ENCODE measurements around the gene PAQR5.
"Not testable (repeated sequence)": the region's sequence is repeated elsewhere in the genome, so short reads cannot be mapped to it uniquely, and the experiment has no call there.

PAQR5 gene

DNA sequence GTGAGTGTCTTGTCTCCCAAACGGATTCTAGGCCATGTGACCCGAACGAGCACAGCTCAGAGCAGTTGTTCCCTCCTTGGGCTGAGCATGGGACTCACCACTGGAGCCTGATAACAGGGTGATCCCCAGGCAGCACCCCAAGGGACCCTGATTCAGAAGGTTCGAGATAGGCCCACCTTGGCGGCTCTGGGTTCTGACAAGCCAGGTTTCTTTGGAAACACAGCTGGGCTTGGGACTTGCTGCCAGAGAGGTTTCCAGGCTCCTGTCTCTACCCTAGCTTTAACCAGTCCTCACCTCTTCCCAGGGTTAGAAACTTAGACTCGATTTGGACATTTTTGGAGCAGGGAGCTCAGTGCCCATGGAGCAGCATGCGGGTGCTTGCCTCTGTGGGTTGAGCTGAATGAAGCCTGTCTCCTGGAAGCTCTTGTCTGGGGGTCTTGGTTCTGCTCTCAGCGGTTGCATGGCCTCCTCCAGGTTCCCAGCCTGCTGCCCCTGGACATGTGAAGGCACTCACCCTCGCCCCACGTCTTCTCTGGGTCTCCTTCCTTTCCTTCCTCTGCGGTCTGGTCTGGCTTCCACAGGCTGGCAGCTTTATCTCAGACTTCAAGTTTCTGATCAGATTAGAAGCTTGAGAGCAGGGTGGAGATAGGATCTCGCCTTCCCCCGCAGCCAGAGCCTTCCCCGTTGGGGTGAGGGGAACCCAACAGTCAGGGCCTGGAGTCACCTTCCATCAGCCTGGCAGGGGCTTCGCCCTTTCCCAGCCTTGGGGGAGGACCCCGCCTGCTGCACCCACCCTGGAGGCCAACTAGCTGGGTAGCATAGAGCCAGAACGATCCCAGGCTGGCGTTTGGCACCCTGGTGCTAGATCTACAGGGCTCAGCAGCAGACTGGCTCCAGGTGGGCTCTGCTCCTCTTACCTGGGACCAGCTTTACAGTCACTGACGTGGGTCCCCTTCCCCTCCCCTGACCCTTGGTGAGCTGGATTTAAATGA, 21.0 kb downstream of the PAQR5 start:
- Histone ChIP-seq H3K9ac (ENCODE audit: low read length) (no peak overlapping the region), H3K9me3 (ENCODE audit: control insufficient read depth, low read length) (no peaks in the 10 kb centered on the region), H3K4me3 (ENCODE audit: low read length) (no peak overlapping the region), H3K4me1 (ENCODE audit: control insufficient read depth, insufficient read depth, low read length) (no peaks in the 10 kb centered on the region), H3K27me3 (replicated peaks; ENCODE audit: control insufficient read depth, insufficient read depth, low read length) (no peaks in the 10 kb centered on the region), H3K36me3 (ENCODE audit: control insufficient read depth, insufficient read depth, low read length, severe bottlenecking) (no peaks in the 10 kb centered on the region)
- DNase-seq (ENCODE audit: low read depth), result no peak

DNA sequence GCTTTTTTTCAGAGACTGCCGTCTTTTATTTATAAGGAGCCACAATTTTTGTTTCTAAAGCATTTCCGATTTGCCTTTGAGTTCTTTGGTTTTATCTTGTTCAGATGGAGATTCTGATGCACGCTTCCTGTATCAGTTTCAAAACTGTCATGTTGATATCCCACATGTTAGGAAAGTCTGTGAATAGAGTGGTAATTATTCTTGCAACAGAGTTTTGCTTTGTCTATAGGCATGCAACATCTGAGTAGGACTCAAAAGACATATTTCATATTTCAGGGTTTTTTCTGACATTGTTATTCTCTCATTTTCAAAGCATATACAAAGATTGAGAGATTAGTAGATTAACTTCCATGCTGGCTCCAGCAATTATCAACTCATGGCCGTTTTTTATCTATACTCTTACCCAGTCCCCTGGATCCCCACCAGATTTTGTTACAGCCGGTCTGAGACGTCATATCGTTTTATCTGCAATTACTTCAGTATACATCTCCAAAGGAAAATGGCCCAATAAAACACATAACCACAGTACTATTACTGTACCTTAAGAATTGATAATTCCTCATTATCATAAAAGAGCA, 22.4 kb downstream of the PAQR5 start:
- Histone ChIP-seq H3K27me3 (replicated peaks; ENCODE audit: control insufficient read depth, insufficient read depth, low read length) (no peaks in the 10 kb centered on the region), H3K9me3 (ENCODE audit: control insufficient read depth, low read length) (no peaks in the 10 kb centered on the region), H3K36me3 (ENCODE audit: control insufficient read depth, insufficient read depth, low read length, severe bottlenecking) (no peaks in the 10 kb centered on the region), H3K4me3 (ENCODE audit: low read length) (no peak overlapping the region), H3K9ac (ENCODE audit: low read length) (no peak overlapping the region), H3K4me1 (ENCODE audit: control insufficient read depth, insufficient read depth, low read length) (no peaks in the 10 kb centered on the region)
- no peak for DNase-seq (ENCODE audit: low read depth)

GRCh38 chr15:69323893-69324430, 25.2 kb downstream of the PAQR5 start:
- DNase-seq (ENCODE audit: low read depth), result peak; percentile 44
- no peaks in the 10 kb centered on the region for H3K9me3 ChIP-seq (ENCODE audit: control insufficient read depth, low read length)

GRCh38 chr15:69324565-69324964, 25.9 kb downstream of the PAQR5 start:
- H3K4me3 ChIP-seq (ENCODE audit: low read length), result no peak overlapping the region
- DNase-seq (ENCODE audit: low read depth), result no peak
- no peaks in the 10 kb centered on the region for H3K4me1 ChIP-seq (ENCODE audit: control insufficient read depth, insufficient read depth, low read length)
- H3K36me3 ChIP-seq (ENCODE audit: control insufficient read depth, insufficient read depth, low read length, severe bottlenecking), result no peaks in the 10 kb centered on the region
- no peaks in the 10 kb centered on the region for H3K27me3 ChIP-seq (replicated peaks; ENCODE audit: control insufficient read depth, insufficient read depth, low read length)
- no peaks in the 10 kb centered on the region for H3K9me3 ChIP-seq (ENCODE audit: control insufficient read depth, low read length)
- H3K9ac ChIP-seq (ENCODE audit: low read length), result no peak overlapping the region

More at GRCh38 chr15:69323893-69324430, 25.2 kb downstream of the PAQR5 start:
- H3K27me3 ChIP-seq (replicated peaks; ENCODE audit: control insufficient read depth, insufficient read depth, low read length), result no peaks in the 10 kb centered on the region
- H3K9ac ChIP-seq (ENCODE audit: low read length), result no peak overlapping the region
- H3K4me3 ChIP-seq (ENCODE audit: low read length), result no peak overlapping the region
- H3K4me1 ChIP-seq (ENCODE audit: control insufficient read depth, insufficient read depth, low read length), result no peaks in the 10 kb centered on the region
- H3K36me3 ChIP-seq (ENCODE audit: control insufficient read depth, insufficient read depth, low read length, severe bottlenecking), result no peaks in the 10 kb centered on the region

DNA sequence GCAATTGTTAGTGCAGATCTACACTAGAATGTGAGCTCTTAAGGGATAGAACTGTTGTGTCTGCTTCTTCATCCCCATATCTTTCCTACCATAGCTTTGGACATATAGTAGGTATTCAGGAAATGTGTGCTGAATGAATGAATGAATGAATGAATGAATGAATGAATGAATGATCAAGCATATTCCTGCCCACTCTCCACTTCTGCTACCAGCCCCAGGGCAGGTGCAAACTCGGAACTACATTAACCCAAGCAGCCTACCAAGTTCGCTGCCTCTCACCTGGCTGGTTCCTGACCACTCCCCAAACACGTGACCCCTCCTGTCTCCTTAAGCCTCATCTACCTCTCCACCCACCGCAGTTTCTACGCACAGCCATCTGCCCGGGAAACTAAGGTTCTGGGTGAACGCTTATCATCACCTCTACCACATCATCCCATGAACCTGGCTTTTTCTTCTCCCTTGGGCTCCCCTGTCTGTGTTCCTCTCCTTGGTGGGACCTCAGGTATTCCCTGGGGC, 26.8 kb downstream of the PAQR5 start:
- H3K9ac ChIP-seq (ENCODE audit: low read length), result no peak overlapping the region
- H3K27me3 ChIP-seq (replicated peaks; ENCODE audit: control insufficient read depth, insufficient read depth, low read length), result no peaks in the 10 kb centered on the region
- H3K9me3 ChIP-seq (ENCODE audit: control insufficient read depth, low read length), result no peaks in the 10 kb centered on the region
- no peak overlapping the region for H3K4me3 ChIP-seq (ENCODE audit: low read length)
- DNase-seq (ENCODE audit: low read depth), result no peak
- no peaks in the 10 kb centered on the region for H3K4me1 ChIP-seq (ENCODE audit: control insufficient read depth, insufficient read depth, low read length)
- H3K36me3 ChIP-seq (ENCODE audit: control insufficient read depth, insufficient read depth, low read length, severe bottlenecking), result no peaks in the 10 kb centered on the region

- H3K27me3 ChIP-seq (replicated peaks; ENCODE audit: control insufficient read depth, insufficient read depth, low read length), result no peaks in the 10 kb centered on the region
- no peaks in the 10 kb centered on the region for H3K9me3 ChIP-seq (ENCODE audit: control insufficient read depth, low read length)
- no peaks in the 10 kb centered on the region for H3K36me3 ChIP-seq (ENCODE audit: control insufficient read depth, insufficient read depth, low read length, severe bottlenecking)
- H3K4me1 ChIP-seq (ENCODE audit: control insufficient read depth, insufficient read depth, low read length), result no peaks in the 10 kb centered on the region
- DNase-seq (ENCODE audit: low read depth), result no peak
- H3K4me3 ChIP-seq (ENCODE audit: low read length), result no peak overlapping the region
- H3K9ac ChIP-seq (ENCODE audit: low read length), result no peak overlapping the region
Measured at GRCh38 chr15:69328080-69328479, 29.4 kb downstream of the PAQR5 start.

DNA sequence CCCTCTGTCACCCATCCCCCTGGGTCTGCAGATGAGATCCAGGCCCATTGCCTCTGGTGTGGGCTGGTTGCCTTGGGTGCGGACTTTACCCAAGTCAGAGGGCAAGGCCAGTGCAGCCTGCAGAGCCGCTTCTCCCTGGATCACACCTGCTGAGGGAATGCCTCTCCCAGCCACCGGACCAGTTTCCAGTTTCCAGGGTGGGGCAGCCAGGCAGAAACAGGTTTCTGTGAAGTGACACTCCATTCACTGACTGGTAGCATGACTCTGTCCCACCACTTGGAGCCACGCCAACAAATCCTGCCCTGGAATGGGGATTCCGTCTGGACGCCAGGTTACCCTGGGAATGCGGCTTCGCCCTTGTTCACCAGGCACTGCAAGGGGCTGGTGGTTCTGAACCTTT, 30.0 kb downstream of the PAQR5 start:
- Histone ChIP-seq H3K4me3 (ENCODE audit: low read length) (no peak overlapping the region), H3K4me1 (ENCODE audit: control insufficient read depth, insufficient read depth, low read length) (no peaks in the 10 kb centered on the region), H3K36me3 (ENCODE audit: control insufficient read depth, insufficient read depth, low read length, severe bottlenecking) (no peaks in the 10 kb centered on the region), H3K9me3 (ENCODE audit: control insufficient read depth, low read length) (no peaks in the 10 kb centered on the region), H3K27me3 (replicated peaks; ENCODE audit: control insufficient read depth, insufficient read depth, low read length) (no peaks in the 10 kb centered on the region), H3K9ac (ENCODE audit: low read length) (no peak overlapping the region)
- DNase-seq (ENCODE audit: low read depth), result no peak

DNA sequence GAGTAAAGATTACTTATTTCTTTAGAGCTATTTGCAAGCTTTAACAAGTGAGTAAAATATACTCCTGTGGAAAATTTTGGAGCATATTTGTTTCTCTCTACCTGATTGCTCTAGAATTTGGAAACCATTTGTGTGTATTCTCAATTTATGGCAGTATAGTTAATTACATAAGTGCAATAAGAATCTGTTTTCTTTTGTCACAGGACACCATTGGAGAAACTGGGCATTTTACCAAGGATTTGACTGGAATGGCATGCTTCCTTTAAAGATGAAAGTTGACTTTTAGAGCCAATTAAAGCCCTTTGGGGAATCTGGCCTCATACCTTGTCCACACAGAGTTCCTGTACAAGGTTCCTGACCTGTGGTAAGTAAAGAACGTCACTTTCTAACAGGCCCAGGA, 38.4 kb downstream of the PAQR5 start:
- H3K9me3 ChIP-seq (ENCODE audit: control insufficient read depth, low read length), result peaks cover 5% of the 10 kb centered on the region
- H3K4me1 ChIP-seq (ENCODE audit: control insufficient read depth, insufficient read depth, low read length), result no peaks in the 10 kb centered on the region
- H3K9ac ChIP-seq (ENCODE audit: low read length), result no peak overlapping the region
- DNase-seq (ENCODE audit: low read depth), result peak; percentile 55
- H3K36me3 ChIP-seq (ENCODE audit: control insufficient read depth, insufficient read depth, low read length, severe bottlenecking), result no peaks in the 10 kb centered on the region
- H3K27me3 ChIP-seq (replicated peaks; ENCODE audit: control insufficient read depth, insufficient read depth, low read length), result no peaks in the 10 kb centered on the region
- no peak overlapping the region for H3K4me3 ChIP-seq (ENCODE audit: low read length)

GRCh38 chr15:69338535-69339213, 40.0 kb downstream of the PAQR5 start:
- H3K4me3 ChIP-seq (ENCODE audit: low read length), result no peak overlapping the region
- H3K27me3 ChIP-seq (replicated peaks; ENCODE audit: control insufficient read depth, insufficient read depth, low read length), result no peaks in the 10 kb centered on the region
- H3K9me3 ChIP-seq (ENCODE audit: control insufficient read depth, low read length), result peaks cover 5% of the 10 kb centered on the region
- no peaks in the 10 kb centered on the region for H3K36me3 ChIP-seq (ENCODE audit: control insufficient read depth, insufficient read depth, low read length, severe bottlenecking)
- H3K4me1 ChIP-seq (ENCODE audit: control insufficient read depth, insufficient read depth, low read length), result peaks cover 7% of the 10 kb centered on the region
- DNase-seq (ENCODE audit: low read depth), result no peak
- H3K9ac ChIP-seq (ENCODE audit: low read length), result no peak overlapping the region

- DNase-seq (ENCODE audit: low read depth); H3K36me3 ChIP-seq (ENCODE audit: control insufficient read depth, insufficient read depth, low read length, severe bottlenecking); H3K4me1 ChIP-seq (ENCODE audit: control insufficient read depth, insufficient read depth, low read length); H3K9ac ChIP-seq (ENCODE audit: low read length); H3K4me3 ChIP-seq (ENCODE audit: low read length); H3K27me3 ChIP-seq (replicated peaks; ENCODE audit: control insufficient read depth, insufficient read depth, low read length); H3K9me3 ChIP-seq (ENCODE audit: control insufficient read depth, low read length): not testable (repeated sequence)
Measured at GRCh38 chr15:69339214-69339543, 40.5 kb downstream of the PAQR5 start.

All from adipocyte (in vitro differentiated cells).